CD4-positive, alpha-beta T cell treated with Interleukin-2 at 100 ng/mL for 4 hours (primary cell): ENCODE data around the gene COPS4.
A peak's percentile ranks its signal among the peaks of the same experiment; 100 is the strongest.
"Not testable (repeated sequence)": the region's sequence is repeated elsewhere in the genome, so short reads cannot be mapped to it uniquely, and the experiment has no call there.

Source experiments
- DNase-seq: peaks from one replicate; pipeline ENCODE4 v3.0.0-alpha.2; 2020; ENCODE audit warnings: low spot score

Gene COPS4

DNA sequence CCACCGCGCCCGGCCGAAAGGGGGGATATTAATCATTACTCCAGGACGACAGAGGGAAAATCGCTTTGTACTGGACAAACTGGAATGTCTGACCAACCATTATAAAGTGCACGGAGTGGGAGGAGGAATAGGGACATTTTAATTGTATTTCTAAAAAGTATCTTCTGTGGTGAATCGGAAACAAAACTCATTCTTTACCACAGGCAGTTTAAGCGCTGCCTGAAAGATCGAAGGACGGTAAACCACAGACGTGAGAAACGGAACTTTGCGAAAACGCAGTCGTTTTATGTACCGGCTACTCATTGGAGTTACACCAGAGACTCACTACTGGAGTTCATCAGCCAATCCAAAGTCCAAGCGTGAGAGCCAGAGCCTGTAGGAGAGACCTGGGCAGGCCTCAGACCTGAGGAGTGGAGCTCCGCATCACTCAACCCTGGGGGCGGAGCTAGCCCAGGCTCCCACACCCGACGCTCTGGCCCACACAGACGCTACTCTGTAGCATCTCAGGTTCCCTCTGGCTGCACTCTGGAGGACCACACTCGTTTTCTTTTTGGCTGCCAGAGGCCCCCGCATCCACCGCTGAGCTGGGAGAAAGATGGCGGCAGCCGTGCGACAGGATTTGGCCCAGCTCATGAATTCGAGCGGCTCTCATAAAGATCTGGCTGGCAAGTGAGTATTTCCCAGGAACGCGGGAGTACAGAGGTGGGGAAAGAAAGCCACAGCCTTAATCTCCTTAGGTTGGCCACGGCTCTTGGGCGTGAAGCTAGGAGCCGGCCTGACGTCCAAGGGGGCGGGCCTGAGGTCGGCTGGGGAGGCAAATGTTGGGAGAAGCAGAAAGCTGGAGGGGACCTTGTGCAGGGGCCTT is at the start of gene COPS4:
COPS4 (plus strand) TSS at position 554 of the 865 bp plus-strand sequence; CDS start at position 596, 42 bp downstream.
- DNase-seq = peak; percentile 98

DNA sequence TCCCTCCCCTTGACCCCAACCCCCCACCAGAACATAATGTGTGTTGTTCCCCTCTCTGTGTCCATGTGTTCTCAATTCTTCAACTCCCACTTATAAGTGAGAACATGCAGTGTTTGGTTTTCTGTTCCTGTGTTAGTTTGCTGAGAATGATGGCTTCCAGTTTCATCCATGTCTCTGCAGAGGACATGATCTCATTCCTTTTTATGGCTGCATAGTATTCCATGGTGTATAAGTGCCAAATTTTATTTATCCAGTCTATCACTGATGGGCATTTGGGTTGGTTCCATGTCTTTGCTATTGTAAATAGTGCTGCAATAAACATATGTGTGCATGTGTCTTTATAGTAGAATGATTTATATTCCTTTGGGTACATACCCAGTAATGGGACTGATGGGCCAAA is 47.5 kb upstream of the COPS4 start:
- DNase-seq = not testable (repeated sequence)

DNA sequence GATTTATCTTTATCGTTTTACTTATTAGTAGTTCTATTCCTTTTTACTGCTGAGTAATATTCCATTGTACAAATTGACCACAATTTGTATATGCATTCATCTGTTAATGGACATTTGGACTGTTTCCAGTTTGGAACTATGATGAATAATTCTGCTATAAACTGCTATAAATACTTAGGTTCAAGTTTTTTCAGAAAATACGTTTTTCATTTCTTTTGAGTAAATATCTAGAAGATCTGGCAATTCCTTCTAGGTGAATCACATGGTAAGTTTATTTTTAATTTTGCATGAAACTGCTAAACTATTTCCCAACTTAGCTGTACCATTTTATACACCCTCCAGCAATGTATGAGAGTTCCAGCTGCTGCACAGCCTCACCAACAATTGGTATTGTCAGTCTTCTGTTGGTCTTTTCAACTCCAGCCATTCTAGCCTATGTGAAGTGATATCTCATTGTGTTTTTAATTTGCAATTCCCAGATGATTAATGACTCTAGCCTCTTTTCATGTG is 46.6 kb upstream of the COPS4 start:
- DNase-seq = no peak

DNA sequence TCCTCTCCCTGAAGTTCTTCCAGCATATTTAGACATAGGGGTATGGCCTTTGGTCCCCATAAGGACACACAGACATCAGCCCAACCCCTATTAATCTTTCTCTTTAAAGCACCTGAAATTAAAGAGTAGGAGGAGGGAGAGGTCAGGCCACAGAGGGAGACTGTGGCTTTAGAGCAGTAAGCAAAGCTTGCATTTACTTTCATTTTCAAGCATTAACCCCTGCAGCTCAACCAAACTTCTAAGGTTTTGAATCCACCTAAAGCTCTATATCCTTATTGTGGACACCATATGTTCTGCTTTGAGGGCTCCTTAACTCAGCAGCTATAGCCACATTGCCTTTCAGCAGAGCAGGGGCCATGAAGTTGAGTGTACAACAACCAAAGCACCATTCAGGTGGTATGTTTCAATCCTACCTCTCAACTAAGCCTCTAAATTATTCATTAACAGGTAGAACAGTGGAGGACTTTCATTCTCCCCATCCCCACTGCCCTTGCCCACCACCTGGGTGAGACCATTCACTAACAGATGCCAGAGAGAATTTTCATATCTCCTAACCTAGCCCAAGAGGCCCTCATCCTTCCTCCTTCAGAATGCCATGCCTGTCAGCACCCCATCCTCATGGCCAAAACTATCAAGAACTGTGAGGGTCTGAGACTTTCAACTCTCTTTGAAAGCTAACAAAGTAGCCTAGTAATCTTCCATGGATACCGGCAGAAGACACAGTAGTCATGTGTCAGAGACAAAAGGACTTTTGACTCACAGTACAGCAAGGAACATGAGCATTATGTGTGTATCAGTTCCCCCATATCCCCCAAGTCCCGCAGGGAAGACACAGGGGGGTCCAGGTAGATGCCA is 45.2 kb upstream of the COPS4 start:
- peak; percentile 30 for DNase-seq

DNA sequence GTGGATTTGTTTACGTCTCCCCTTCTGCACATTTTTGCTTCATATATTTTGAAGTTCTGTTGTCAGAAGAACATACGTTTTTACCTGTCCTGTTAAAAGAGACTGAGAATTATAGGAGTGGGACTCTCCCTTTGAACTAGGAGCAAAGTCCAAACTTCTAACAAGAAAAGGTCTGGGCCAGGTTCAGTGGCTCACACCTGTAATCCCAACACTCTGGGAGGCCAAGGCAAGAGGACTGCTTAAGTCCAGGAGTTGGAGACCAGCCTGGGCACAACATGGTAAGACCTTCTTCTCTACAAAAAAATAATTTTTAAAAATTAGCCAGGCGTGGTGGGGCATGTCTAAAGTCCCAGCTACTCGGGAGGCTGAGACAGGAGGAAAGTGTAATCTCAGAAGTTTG is 40.1 kb upstream of the COPS4 start:
- no peak for DNase-seq

DNA sequence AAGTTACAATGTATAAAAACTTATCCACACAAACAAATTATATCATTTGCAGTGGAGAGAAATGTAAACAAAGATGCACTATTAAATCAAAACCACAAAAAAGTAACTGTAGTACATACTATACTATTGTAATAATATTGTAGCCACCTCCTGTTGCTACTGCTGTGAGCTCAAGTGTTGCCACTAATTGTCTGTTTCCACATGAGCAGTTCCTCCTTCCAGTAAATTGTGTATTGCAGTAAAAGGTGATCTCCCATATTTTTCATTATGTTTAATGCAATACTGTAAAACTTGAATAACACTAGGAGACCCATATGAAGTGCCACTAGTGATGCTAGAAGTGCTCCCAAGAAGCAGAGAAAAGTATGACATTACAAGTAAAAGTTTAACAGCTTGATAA is 36.1 kb upstream of the COPS4 start:
- no peak for DNase-seq

DNA sequence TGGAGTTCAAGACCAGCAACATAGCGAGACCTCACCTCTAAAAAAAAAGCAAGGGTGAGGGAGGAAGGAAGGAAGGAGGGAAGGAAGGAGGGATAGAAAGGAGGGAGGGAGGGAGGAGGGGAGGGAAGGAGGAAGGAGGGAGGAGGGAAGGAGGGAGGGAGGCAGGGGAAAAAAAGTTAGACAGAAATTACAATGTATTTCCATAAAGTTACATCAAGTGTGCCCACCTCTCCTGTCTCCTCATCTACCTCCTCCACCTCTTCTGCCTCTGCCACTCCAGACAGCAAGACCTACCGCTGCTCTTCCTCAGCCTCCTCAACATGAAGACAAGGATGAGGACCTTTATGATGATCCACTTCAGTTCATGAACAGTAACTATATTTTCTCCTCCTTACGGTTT is 32.7 kb upstream of the COPS4 start:
- no peak for DNase-seq

DNA sequence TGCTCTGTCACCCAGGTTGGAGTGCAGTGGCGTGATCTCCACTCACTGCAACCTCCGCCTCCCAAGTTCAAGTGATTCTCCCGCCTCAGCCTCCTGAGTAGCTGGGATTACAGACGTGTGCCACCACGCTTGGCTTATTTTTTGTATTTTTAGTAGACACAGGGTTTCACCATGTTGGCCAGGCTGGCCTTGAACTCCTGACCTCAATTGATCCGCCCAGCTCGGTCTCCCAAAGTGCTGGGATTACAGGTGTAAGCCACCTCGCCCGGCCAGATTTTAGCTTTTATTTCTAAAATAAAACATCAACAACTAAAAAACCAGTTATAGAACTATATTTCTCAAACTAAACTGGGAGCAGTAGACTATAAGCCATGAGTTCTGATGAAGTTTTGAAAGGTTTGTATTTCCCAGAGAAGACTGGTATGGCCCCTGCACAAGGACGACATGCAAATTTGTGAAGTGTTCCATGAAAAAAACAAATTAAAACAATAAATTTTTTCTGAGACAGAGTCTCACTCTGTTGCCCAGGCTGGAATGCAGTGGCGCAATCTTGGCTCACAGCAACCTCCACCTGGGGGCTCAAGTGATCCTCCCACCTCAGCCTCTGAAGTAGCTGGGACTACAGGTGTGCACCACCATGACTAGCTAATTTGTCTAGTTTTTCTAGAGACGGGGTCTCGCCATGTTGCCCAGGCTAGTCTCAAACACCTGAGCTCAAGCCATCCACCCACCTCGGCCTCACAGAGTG is 31.8 kb upstream of the COPS4 start:
- DNase-seq = not testable (repeated sequence)

DNA sequence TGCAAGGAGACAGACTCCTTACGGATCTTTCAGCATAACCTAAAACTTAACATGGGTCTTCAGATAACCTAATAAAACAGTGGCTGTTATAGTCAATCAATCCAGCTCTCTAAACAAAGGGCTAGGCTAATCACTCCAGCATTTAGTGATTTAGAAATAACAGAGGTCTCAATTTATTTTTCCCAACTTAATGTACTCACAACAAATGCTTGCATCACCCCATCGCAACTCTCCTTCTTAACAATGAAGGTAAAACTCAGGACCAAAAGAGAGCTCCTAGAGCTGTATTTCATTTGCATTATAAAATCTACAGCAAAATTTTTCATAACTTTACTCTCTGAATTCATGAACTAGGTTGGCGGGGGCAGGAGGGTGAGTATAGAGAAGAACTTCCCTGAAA is 25.5 kb upstream of the COPS4 start:
- no peak for DNase-seq

DNA sequence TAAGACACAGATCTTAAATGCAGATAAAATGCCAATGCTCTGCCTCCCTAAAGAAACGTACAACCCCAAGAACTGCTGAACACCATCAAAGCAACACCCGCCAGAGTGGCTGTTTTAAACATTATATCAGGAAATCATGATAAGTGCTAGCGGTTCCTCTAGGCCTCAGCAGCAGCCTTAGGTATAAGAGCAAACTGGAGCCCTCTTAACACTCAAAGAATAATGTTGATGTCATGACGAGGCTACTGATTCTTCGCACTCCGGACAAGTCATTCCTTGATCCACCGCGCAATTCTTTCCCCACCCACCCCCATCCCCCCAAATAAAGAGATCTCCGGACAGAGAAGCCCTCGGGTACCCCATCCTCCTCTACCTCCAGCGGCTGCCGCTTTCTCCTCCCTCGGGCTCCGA is 24.9 kb upstream of the COPS4 start:
- peak; percentile 24 for DNase-seq

DNA sequence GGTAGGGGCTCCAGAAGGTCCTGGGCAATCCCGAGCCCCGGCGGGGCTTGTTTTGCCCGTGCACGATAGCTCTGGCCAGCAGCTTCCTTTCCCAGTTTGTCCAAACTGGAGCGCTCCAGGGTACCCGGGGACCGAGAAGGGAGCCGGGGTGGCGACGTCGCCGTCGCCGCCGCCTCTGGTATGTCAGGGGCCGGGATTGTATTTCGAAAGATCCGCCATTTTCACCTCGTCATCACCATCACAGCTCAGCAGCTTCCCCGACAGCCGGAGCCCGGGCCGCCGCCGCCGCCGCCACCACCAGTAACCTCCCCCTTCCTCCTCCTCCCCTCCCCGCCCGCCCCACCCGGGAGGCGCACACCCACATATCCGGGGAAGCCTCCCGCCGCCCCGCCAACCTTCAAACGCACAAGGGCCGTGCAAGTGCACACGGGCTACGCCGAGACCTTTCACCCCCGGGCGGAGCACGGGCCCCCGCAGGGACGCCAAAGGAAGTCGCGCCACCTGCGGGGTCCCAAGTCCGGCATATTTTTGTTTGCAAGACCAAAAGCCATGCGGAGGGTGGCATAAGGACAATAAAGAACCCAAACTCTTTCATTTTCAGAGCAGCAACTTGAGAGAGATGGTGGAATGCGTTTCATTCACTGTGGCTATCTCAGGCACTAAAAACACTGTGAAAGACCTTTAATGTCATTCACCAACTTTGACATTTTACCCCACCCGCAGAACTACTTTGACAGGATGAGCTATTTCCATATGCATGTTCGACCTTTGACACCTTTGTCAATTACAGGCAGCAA is 24.3 kb upstream of the COPS4 start, which contains the start of gene LIN54:
LIN54 (minus strand) TSS at position 302 of the 797 bp plus-strand sequence. CDS start 25,979 bp downstream, outside the sequence.
- DNase-seq = peak; percentile 88

DNA sequence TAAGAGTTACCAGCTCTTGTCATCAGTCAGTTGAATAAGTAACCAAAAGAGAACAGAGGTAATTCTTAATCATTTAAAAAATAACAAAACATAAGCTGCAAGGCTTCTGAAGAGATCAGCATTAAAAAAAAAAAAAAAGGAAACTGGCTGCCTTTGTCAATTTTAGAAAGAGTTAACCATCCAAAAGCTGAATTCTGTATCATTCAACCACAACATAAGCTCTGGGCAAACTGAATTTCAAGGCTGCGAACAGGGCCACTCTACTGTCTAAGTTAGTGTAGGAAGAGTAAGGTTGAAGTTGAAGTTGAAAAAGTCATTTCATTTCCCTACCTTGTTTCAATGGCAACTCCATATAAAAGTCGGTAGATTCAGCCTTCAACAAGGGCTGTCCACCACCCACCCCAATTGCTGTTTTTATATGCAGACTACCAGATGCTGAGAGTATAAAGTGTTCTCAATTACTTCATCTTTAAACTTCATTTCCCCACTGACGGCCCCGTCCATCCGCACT is 23.2 kb upstream of the COPS4 start:
- DNase-seq = no peak

DNA sequence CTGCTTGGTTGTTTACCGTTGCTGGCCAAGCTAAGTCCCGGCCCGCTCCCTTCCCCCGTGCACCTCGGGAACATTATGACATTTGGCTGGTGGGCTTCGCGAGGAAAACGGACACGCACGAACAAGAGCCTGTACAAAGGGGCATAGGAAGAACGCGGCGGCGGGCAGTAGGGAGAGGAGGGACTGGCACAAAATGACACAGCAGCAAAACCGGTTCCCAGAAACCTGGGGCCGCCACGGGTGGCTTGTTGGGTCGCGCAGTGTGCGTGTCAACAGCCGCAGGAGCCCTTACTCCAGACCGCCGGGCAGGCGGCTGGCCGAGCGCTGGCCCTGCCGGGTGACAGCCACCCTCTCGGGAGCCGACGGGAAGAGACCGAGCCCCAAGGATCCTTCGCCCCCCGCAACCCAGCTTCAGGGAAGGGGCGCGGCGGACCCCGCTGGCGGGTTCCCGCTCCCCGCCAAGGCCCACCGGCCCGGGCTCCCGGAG is 22.7 kb upstream of the COPS4 start:
- DNase-seq = no peak

DNA sequence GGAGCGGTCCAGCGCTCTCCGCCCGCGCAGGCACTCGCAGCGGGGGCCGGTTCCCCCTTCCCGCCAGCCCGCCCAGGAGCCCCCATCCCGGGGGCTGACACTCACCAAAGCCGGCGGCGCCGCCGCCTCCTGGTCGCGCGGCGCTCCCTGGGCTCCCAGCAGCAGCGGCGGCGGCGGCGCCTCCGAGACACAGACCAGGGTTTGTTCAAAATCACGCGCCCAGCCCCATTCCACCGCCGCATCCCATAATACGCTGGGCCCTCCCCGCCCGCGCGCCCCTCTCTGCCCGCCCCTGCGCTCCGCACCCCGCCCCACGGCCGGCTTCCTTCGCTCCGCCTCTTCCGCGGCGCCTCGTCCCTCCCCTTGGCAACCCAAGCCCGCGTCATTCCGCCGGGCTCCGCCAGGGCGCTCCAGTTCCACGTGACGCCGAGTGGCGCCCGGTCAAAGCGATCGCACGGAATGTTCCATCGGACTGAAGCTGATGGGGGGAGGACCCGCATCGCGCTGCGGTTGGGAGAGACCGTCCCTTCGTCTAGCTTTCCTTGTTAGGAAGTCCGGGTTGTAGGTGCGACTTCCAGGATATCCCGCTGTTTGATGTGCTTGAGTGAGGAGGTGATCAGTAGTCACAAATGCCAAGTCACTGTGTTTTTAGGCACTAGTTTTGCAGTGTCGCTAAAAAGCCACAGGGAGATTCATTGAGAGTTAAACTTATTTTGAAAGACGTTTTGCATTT is 22.1 kb upstream of the COPS4 start:
- peak; percentile 98 for DNase-seq

DNA sequence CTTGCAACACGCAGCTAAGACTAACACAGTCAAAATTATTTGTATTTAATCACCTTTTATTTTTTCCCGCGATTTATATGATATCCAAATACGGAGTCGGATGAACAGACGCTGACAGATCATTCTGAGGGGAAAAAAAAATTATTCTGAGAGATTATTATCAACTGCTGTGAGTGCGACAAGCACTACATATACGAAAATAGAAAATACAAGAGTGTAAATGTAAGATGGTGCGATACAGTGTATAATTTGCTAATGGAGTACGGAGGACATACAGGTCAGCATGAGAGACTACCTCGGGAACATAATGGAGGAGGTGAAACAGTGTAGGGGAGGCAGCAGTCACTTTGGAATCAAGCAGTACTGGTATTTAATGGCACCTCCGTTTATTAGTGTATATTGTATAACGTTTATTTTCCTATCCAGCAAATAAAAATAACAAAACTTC is 21.5 kb upstream of the COPS4 start:
- no peak for DNase-seq

DNA sequence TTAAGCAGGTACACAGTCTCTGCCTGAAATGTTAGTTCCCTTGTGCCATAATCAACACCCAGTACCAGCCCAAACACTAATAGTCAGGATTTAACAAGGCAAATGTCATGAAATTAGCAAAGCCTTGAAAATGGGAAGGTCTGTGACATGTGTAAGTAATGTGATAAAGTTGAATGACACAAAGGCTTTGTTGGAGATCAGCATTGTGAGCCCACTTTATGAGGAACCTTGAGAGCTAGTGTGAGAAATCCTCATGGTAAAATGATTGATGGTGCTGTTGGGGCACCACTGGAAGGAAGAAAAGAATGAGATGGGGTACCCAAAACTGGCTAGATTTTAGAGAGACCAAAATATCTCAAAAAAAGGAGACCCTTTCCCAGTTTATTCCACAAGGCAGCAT is 21.1 kb upstream of the COPS4 start:
- DNase-seq = no peak

DNA sequence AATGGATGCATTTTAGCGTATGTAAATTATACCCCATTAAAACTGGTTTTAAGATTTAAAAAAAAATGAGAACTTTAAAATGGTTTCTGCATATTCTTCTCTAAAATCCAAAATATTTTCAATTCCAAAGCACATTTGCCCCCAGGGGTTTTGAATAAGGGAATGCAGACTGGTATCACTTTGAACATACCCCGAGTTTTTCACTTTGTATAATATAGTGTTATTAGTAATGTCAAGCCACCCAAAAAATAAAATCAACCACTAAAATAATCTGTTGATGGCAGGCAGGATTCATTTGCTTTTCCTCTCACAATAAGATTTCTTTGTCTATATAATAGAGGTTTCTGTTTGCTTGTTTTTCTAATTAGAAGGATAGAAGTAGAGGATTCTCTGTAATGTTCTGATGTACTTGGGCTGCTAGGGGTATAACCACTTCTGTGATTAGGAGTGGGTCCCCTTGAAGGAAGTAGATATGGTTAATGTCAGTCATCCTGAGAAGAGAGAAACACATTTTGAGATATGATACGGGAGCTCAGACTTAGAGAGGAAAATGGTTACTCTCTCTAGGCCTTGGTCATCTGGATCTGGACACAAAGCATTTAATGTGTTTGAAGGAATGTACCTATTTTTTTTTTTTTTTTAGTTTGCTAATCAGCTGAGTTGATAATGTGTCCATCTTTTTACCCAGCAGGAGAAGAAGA is 15.0 kb upstream of the COPS4 start:
- DNase-seq = no peak

DNA sequence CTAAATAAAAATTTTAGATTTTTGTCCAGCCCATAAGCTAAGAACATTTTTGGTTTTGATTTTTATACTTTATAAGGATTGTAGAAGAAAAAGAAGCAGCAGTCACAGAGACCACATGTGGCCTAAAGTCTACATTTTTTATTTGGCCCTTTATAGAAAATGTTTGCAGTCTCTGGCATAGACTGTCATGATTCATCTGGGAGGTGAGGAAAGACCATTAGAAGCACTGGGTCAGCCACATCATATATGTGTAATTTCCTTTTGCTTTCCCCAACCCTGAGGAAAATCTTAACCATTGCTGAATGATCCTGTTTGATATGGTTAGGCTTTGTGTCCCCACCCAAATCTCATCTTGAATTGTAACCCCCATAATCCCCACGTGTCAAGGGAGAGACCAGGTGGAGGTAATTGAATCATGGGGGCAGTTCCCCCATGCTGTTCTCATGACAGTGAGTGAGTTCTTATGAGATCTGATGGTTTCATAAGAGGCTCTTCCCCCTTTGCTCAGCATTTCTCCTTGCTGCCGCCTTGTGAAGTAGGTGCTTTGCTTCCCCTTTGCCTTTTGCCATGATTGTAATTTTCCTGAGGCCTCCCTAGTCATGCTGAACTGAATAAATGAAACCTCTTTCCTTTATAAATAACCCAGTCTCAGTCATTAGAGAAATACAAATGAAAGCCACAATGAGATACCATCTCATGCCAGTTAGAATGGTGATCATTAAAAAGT is 12.1 kb upstream of the COPS4 start:
- no peak for DNase-seq

DNA sequence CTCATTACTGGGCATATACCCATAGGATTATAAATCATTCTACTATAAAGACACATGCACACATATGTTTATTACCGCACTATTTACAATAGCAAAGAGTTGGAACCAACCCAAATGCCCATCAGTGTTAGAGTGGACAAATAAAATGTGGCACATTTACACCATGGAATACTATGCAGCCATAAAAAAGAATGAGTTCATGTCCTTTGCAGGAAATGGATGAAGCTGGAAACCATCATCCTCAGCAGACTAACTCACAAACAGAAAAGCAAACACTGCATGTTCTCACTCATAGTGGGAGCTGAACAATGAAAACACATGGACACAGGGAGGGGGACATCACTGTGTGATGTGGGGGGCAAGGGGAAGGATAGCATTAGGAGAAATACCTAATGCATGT is 11.4 kb upstream of the COPS4 start:
- DNase-seq = not testable (repeated sequence)
